GM10248 (cell line): ENCODE data around the gene SIM2.

Experiments
- CTCF ChIA-PET: fragments of 300-600 bp; sonication (Branson Sonifier 250); formaldehyde crosslinking; extraction: SDS; loops from one replicate; lab custom pipeline; 2021; ENCODE audit warnings: antibody characterized with exemption; lab: Yijun Ruan, JAX
- POLR2A ChIA-PET: fragments of 350-650 bp; sonication (Branson Sonifier 250); formaldehyde crosslinking; extraction: SDS; loops from one replicate; lab custom pipeline; 2020; ENCODE audit warnings: antibody characterized with exemption; lab: Yijun Ruan, JAX
- DNase-seq: peaks from one replicate; pipeline ENCODE4 v3.0.0; 2012; ENCODE audit errors: extremely low spot score
- TF ChIP-seq, protein P1 (sequence below): IDR thresholded peaks from 2 replicates; pipeline ENCODE4 v1.5.1; 2012; ENCODE audit warnings: mild to moderate bottlenecking, low read depth; ENCODE audit errors: extremely low read depth, missing control alignments, control extremely low read depth

Gene SIM2

DNA sequence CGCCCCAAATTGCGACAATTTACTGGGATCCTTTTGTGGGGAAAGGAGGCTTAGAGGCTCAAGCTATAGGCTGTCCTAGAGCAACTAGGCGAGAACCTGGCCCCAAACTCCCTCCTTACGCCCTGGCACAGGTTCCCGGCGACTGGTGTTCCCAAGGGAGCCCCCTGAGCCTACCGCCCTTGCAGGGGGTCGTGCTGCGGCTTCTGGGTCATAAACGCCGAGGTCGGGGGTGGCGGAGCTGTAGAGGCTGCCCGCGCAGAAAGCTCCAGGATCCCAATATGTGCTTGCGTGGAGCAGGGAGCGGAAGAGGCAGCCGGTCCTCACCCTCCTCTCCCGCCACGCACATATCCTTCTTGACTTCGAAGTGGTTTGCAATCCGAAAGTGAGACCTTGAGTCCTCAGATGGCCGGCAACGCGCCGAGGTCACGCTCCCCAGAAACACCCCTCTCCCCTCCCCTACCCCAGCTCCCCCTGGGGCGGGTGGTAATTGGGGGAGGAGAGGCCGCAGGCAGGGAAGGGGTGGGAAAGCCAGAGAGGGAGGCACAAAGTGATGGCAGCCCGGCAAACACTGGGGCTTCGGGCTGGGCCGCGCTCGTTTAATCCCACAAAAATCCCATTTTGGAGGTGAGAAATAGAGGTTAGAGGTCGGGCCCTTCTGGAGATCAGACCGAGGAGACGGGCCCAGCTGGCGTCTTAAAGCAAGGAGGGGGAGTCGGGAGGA is 6.2 kb downstream of the SIM2 start:
- peak; percentile 21 for DNase-seq
- ChIA-PET POLR2A (no interaction called here), CTCF (interaction anchor here (1.0 kb wide), 1 partner anchor 11 kb away, joined by 3 read pairs; no protein-coding TSS in a partner anchor)
- TF ChIP-seq, protein P1, sequence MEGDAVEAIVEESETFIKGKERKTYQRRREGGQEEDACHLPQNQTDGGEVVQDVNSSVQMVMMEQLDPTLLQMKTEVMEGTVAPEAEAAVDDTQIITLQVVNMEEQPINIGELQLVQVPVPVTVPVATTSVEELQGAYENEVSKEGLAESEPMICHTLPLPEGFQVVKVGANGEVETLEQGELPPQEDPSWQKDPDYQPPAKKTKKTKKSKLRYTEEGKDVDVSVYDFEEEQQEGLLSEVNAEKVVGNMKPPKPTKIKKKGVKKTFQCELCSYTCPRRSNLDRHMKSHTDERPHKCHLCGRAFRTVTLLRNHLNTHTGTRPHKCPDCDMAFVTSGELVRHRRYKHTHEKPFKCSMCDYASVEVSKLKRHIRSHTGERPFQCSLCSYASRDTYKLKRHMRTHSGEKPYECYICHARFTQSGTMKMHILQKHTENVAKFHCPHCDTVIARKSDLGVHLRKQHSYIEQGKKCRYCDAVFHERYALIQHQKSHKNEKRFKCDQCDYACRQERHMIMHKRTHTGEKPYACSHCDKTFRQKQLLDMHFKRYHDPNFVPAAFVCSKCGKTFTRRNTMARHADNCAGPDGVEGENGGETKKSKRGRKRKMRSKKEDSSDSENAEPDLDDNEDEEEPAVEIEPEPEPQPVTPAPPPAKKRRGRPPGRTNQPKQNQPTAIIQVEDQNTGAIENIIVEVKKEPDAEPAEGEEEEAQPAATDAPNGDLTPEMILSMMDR, result no peak

DNA sequence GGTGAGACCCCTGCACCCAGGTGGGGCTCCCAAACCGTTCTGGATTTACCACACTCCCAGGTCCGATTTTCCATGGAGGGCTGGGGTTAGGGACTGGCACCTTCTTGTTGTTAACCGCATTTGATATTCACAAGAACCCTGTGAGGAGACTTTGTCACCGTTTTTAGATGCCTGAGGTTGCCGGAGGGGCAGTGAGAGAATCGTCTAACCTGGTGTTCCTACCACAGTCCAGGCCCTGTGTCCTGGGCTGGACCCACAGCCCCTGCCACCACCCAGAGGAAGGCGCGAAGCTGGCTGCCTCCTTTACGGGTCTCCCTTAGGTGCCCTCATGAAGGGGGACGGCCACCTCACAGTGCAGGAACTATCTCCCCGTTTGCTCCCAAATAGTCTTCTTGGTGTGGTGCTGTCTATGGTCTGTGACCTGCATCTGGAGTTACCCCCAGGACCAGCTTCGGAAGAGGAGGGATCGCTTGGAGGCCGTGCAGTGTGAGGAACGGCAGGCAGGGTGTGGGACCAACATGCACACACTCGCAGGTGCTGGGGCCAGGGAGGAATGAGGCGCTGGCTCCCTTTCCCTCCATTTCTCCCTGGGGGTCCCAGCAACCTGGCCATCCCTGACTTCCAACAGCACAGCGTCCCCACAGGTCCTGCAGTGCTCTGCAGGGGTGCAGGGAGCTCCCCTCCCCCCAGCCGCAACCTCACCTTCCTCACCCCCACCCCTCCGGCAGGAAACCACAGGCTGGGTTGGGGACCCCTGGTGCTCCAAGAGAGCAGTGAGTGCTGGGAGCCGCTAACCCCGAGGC is 7.0 kb downstream of the SIM2 start:
- TF ChIP-seq, protein P1, result no peak
- CTCF ChIA-PET, result no interaction called here
- POLR2A ChIA-PET, result no interaction called here
- no peak for DNase-seq

DNA sequence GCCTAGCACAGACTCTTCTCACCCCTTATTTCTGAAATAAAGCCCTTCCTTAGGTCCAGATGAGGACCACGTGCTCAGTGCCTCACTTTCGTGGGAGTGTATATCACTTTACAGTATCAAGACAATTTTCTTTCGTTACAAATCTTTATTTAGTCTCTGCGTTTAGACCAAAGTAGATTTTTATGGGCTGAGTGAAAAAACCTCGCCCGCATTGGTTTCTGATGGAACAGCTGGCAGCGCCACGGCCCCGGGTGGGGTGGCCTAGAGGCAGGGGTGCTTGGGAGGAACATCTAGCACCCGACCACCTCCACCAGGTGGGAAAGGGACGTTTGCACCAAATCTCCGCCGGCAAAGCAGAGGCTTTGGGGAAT is 7.6 kb downstream of the SIM2 start:
- ChIA-PET POLR2A (no interaction called here), CTCF (no interaction called here)
- TF ChIP-seq, protein P1, result no peak
- DNase-seq, result no peak

DNA sequence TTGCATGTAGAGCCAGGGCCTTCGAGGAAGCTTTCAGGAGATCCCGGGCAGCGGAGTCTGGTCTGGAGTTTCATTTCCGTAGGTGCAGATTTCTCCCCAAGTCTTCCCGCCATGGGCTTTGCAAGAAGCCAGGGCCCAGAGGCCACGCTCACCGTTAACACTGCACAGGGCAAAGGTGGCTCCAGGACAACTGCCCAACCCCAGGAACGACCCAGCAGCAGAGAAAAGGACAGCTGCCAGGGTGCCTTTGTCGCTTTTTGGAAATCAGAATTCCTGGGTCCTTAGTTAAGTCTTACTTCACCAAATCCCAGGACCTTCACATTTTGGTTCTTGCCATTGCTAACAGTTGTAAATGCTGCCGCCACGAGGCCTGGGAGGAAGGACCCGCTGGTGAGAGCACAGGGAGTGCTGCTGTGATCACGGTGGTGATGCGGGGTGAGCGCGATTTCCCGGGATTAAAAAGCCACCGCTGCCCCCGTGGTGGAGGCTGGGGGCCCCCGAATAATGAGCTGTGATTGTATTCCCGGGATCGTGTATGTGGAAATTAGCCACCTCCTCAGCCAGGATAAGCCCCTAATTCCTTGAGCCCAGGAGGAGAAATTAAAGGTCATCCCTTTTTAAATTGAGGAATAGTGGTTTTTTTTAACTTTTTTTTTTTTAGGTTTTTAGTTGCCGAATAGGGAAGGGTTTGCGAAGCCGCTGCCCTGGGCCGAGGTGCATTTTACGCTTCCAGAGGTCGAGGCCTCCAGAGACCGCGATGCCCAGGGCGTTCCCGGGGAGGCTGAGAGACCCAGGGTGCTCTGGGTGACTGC is 8.2 kb downstream of the SIM2 start:
- TF ChIP-seq, protein P1, result no peak
- ChIA-PET CTCF (no interaction called here), POLR2A (no interaction called here)
- no peak for DNase-seq

DNA sequence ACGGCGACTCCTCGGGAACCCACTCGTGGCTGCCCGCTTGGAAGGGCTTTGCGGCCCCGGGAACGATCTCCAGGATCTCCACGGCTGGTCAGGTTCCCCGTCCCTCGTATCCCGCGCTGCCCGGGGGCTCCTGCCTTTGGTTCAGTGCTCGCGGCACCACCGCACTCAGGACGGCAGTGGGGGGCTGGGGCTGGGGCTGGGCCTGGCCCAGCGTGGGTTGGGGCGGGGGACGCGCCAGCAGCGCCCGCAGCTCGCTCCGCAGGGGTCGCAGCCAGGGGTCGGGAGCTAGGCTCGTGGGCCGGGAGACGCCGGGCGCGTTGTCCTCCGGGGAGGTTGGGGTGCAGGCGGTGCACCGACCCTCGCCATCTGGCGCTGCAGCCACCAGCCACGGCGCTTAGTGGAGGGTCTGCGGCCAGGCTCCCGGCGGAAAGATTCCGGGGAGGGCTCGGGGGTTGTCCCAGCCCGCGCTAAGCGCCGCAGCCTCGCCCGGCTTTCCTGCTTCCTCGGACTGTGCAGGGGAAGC is 8.9 kb downstream of the SIM2 start:
- ChIA-PET POLR2A (no interaction called here), CTCF (no interaction called here)
- TF ChIP-seq, protein P1, result no peak
- no peak for DNase-seq
